ENCODE results near the gene PRMT7.

Gene PRMT7

DNA sequence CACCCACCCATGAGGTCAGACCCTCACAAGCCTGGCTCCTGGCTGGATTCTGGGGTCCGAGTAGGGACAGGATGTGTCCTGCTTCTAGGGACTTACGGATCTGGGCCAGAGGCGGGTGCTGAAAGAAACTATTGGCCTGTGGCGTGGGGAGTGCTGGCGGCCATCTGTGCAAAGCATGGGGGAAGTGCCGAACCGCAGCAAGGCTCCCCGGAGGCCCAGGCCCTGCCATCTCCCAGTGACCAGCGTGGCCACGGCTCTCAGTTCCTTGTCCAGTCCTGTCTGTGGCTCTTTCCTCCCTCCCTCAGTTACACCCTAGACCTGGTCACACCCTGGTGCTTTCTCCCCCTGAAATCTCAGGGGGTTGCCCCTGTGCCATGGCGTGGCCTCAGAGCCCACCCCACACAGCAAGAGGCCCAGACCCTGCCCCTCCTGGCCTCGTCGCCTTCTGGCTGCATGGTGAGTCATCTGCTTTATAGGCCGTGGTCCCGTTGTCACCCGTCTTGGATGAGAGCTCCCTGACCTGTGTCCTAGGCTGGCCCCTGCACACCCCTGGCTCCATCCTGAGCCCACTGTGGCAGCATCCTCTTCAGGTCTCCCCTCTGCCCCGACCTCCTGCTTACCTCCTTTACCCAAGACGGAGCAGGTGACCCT is 54.5 kb downstream of the PRMT7 start:
- DNase-seq = no peak

DNA sequence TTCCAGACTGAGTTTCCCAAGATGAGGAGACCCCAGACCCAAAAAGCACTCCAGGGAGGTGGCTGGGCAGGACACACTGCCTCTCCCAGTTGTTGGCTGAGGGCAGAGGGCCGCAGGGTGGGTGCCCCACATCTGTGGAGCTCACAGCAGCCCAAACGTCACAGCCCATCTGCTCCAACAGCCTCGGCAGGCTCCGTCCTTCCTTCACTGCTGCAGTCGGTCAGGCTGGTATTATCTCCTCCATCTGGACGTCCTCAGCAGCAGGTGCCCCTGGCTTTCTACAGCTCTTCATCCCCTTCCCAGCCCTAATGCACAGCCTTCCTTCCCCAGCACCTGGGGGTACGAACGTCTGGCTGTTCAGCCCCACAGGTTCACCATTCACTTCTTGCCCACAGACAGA is 55.2 kb downstream of the PRMT7 start:
- DNase-seq = no peak

DNA sequence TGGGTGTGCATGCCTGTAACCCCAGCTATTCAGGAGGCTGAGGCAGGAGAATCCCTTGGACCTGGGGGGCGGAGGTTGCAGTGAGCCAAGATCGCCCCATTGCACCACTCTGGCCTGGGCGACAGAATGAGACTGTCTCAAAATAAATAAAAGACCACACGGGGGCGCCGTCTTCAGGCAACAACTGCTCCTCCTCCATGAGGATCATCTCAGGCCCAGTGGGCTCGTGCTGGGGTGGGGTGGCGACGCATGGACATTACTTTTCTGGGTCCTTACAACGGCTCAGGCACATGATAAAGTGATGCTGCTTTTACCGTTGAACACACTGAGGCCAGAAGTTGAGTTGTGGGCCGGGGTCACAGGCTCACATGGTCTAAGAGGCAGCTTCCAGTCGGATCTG is 56.2 kb downstream of the PRMT7 start:
- no peak for DNase-seq

- DNase-seq = no peak
Observed at GRCh38 chr16:68367440-68367839, 56.6 kb downstream of the PRMT7 start.

- DNase-seq = no peak
Observed at GRCh38 chr16:68367891-68368290, 57.1 kb downstream of the PRMT7 start.

DNA sequence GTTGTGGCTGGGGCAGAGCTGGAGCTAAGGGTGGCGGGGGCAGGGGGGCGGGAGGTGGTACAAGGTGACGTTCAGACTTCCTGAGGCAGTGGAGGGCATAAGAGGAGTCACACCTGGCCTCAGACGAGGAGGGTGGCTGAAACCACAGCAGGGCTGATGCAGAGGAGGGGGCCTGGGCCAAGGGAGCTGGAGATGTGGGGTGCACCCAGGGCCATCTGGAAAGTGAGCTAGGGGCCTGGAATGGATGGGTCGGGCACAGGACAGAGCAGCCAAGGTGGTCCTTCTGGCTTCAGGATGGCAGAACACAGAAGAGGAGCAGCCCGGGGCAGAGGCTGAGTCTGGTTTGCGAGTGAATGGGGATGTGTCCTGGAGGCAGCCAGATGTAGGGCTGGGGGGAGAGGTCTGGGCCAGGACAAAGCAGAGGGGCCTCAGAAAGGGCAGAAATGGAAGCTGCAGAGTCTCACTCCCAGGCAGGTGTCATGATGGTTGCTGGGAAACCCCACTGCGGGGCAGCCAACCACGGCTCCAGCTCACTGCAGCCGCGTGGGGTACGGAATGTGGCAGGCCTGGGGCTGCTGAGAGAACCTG is 57.6 kb downstream of the PRMT7 start:
- DNase-seq = no peak

- DNase-seq = no peak
Observed at GRCh38 chr16:68369168-68369567, 58.3 kb downstream of the PRMT7 start.

DNA sequence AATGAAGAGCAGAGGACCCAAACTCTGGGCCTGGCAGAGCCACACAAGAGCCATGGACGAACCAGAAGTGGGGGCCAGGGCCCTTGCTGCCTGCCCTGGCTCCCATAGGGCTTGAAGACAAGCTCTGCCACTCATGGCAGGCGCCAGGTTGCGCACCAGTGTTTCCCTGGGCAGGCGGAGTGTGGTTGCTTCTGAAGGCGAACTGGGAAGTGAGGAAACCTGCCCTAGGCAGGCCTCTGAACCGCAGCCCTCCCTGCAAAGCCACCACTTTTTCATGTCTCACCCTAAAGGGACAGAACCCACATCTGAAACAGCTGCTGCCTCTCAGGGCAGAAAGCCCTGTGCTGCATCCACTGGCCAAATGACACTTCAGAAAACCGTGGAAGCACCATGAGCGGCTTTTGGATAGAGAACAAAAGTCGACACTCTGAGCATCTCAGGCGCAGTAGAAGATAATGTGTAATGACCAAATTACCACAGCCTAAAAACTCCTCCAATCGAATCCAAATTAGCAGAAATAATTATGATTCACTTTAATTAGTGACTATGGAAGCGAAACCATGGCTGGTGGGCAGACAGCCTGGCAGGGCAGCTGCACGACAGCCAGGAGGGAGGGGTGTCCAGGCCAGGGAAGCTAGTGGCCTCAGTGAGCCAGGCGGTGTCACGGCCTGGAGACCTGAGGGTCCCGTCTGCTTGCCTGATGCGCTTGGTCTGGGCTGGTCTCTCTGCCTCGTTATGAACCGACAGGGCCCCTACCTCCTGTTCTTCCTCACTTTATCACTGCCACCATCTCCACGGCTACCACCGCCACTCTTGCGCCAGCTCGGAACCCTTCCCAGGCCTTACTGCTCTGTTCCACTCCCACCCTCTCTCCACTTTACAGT is 59.1 kb downstream of the PRMT7 start:
- no peak for DNase-seq

- no peak for DNase-seq
Observed at GRCh38 chr16:68370581-68371275, 59.9 kb downstream of the PRMT7 start.

DNA sequence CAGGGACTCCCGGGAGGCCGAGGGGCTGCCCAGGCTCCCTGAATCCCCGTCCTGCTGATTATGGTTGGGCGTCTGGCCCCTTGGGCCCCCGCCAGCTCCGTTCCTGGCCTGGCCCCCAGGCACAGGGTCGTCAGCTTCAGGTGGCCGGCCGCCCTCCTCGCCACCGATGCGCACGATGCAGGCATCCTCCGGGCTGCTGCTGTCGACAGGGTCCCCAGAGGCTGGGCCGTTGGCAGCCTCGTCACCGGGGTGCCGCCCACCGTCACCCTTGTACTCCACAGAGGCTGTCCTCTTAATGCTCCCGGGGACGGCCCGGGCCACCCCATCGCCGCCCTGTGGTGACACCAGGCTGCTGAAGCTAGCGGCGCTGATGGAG is 60.4 kb downstream of the PRMT7 start:
- DNase-seq = no peak

DNA sequence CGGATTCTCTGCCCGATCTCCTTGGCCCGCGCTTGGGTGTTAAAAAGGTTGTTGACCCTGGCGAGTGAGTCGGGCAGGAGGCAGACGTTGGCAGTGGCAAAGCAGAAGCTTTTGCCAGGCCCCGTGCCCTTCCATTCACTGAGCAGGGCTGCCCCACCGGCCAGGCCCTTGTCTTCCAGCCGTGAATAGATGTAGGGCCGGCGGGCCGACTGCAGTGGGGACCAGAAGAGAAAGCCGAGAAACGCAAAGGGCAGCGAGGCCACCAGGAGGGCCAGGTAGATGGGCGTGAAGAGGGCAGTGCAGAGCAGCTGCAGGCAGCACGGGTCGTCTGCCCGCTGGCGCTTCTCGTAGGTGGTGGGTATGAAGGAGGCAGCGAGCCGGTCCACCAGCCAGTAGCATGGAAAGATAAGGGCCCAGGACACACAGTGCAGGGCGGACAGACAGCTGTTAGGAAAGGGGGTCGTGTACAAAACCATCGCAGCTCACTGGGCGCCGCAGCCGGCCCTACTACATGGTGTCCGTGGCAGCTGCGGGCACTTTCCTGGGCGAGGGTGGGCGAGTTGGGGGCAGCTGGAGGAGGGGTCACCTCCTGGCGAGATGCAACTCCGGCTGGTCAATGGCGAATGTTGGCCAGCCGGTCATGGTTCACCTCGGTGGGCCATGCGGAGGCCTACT is 61.0 kb downstream of the PRMT7 start:
- no peak for DNase-seq

- no peak for DNase-seq
Observed at GRCh38 chr16:68372381-68372720, 61.5 kb downstream of the PRMT7 start.

- no peak for DNase-seq
Observed at GRCh38 chr16:68372806-68373205, 62.0 kb downstream of the PRMT7 start.

DNA sequence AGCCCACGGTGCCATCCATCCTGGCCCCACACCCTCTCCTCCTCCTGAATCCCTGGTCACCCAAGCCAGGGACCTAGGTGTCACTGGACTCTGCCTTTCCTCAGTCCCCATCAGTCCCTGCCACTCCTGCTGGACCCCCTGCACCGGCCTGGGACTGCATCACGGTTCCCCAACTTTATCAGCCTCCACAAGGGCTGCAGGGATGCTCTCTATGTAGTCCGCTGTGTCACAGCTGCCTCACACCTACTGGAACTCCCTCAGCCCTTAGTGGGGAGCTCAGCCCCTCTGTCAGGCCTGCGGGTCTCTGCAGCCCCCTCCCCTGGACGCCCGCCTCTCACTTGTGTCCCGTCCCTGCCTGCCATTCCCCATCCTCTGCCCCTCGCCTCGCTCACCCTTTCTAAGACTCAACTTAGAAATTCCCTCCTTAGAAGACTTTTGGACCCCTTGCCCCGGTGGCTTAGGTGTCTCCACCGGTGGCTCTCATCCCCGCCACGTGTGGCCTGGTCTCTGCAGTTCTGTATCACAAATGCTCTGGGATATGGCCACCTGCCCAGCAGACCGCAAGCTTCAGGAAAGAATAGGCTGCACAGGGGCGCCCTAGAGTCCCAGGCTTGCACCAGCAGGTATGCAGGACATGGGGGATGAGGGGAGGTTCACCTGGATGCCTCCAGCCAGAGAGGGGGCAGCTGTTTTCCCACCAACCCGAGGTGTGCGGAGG is 62.9 kb downstream of the PRMT7 start:
- DNase-seq = no peak

- DNase-seq = no peak
Observed at GRCh38 chr16:68374246-68374805, 63.5 kb downstream of the PRMT7 start.

GRCh38 chr16:68374961-68375660 is 64.3 kb downstream of the PRMT7 start:
- no peak for DNase-seq

DNA sequence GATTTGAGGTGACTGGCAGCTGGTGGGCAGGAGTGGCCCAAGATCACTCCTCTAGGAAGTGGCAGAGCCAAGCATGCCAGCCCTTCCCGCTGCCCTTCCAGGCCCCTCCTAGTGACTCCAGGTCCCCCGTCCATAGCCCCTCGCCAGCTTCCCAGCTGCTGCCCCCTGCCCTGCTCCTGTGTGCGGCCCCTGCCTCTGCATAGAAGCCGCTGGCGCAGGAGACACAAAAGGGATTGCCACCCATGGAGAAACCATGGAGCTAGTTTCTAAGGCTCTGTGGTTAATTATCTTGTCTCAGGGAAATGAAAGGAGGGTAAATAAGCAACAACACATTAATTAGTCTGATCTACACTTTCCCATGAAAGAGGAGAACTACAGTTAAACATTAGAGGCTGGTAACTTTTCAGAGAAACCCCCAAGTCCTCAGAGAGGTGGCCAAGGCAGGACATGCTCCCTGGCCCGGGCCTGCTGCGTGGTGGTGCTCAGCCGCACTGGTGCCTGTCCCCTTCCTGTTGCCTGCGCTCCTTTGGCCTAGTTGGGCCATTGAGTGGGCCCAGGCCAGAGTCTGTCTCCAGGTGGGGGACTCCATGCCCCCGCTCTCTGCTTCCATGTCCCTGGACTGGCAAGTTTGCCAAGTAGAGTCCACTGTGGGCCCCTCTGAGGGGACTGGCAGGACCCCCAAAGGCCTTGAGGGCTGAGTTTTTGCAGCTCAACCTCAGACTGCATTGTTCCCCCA is 65.2 kb downstream of the PRMT7 start:
- no peak for DNase-seq

DNA sequence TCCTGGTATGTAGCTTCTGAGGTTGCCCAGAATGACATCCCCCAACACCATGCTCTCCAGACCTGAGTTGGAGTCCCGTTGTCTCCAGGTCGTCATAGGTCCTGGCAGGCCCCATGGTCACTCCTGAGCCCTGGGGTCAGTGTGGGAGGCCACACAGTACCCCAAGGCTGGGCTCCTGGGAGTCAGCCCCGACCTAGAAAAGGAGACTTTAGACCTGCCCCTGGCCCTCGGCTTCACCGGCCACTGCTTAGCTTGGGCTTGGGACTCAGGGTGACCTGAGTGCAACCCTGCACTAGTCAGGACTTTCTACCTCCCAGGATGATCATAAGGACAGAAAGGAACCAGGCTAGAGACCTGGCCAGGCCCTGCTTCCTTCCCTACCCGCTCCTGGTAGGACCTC is 65.8 kb downstream of the PRMT7 start:
- DNase-seq = no peak

DNA sequence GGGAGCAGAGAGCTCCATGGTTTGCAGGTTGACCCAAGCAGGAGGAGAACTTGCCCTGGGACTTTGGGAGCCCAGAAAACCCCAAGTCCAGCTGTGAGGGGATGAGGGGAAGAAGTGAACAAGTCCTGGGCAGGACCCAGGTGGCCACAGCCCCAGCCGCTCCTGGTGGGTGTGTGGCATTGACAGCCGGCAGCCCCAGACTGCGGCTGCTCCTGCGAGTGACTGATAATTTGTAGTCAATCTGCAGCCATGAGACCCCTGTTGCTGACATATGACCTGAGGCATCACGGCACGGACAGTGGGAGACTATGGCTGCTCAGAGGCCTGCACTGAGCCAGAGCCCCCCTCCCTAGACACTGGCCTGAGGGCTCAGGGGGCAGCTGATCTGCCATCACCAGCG is 66.4 kb downstream of the PRMT7 start:
- no peak for DNase-seq

- no peak for DNase-seq
Observed at GRCh38 chr16:68377667-68378393, 67.0 kb downstream of the PRMT7 start.
